ENCODE data around the gene UBR7. TPM values are rescaled to one million over a fixed set of nuclear protein-coding genes. Genes with fewer than 3 reads are reported as not detected.

Gene UBR7
- total and polyA plus RNA-seq, 9 donors: 12.1 to 33.3 (median 20.5) TPM

DNA sequence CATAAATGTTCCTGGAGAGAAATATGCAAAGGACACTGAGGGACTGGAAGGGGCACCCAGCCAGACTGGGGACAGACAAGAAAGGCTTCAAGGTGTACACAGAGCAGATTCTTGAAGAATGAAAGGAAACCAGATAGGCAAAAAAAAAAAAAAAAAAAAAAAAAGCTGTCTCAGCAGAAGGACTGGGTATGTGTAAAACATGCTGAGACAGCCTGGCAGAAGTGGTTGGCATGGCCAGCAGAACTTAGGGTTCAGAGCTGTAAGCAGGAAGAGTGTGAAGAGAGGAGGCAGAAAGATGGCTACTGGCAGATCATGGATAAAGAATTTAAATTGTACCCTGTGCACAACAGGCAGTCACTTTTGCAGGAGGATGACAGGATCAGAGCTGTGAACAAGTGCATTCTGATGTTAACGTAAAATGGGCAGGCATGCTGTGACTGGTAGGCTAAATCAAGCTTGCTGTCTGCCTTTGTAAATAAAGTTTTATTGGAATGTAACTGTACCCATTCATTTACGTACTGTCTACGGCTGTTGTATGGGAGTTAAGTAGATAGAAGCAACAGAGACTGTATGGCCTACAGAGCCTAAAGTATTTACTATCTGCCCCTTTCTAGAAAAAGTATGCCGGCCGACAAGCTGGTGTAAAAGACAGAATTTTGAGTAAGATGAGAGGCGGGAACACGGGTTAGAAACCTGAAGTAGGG lies 42.2 kb downstream of the UBR7 start:
- Histone ChIP-seq H3K27ac (no peak overlapping the region), H3K27me3 (no peaks in the 10 kb centered on the region), H3K36me3 (no peaks in the 10 kb centered on the region), H3K4me1 (ENCODE audit: insufficient read depth) (no peaks in the 10 kb centered on the region), H3K4me3 (no peak overlapping the region), H3K9me3 (peaks cover 0 to 6% of the 10 kb centered on the region in 2 donors)
- TF ChIP-seq POLR2A (IDR thresholded peaks at IDR 0.05) (no peak), EP300 (IDR thresholded peaks at IDR 0.05) (no peak), CTCF (IDR thresholded peaks at IDR 0.05) (no peak)
- intact Hi-C loops (cut with DNase I): no loop called here
- WGBS, 3 donors: 96 to 97% (median 96%) methylated on average over 7 of the region's 7 CpGs
- no peak for DNase-seq

DNA sequence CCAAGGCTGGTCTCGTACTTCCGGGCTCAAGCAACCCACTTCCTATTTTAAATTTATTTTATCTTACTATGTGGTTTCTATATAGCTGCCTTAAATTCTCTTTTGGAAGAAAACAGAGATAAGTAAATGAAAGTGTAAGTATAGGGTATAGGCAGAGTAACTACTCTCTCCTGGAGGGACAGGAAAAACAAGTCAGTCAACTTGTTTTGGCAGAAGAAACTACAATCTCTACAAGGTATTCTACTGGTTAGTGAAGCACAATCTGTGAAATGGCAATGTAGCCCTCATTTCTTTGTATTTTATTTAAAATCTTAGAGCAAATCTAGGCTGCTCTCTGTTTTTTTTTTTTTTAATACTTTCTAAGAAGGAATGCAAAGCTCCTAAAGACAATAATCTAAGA lies 55.4 kb downstream of the UBR7 start:
- Histone ChIP-seq H3K27me3 (no peaks in the 10 kb centered on the region), H3K4me3 (no peak overlapping the region), H3K4me1 (ENCODE audit: insufficient read depth) (no peaks in the 10 kb centered on the region), H3K9me3 (no peaks in the 10 kb centered on the region), H3K27ac (no peak overlapping the region), H3K36me3 (no peaks in the 10 kb centered on the region)
- no peak for DNase-seq
- TF ChIP-seq EP300 (IDR thresholded peaks at IDR 0.05) (no peak), POLR2A (IDR thresholded peaks at IDR 0.05) (no peak)
- intact Hi-C loops (cut with DNase I): no loop called here
- WGBS, 3 donors: 81 to 88% (median 83%) methylated on average over 2 of the region's 2 CpGs

- WGBS, 3 donors: 85 to 100% (median 88%) methylated on average over 1 of the region's 1 CpG
- Histone ChIP-seq H3K27me3 (no peaks in the 10 kb centered on the region), H3K4me3 (no peak overlapping the region), H3K27ac (no peak overlapping the region), H3K9me3 (no peaks in the 10 kb centered on the region), H3K4me1 (ENCODE audit: insufficient read depth) (no peaks in the 10 kb centered on the region), H3K36me3 (no peaks in the 10 kb centered on the region)
- intact Hi-C loops (cut with DNase I): no loop called here
- DNase-seq: no peak
- TF ChIP-seq POLR2A (IDR thresholded peaks at IDR 0.05) (no peak), EP300 (IDR thresholded peaks at IDR 0.05) (no peak), CTCF (IDR thresholded peaks at IDR 0.05) (no peak)
Observed at GRCh38 chr14:93263416-93263815, 56.4 kb downstream of the UBR7 start.

DNA sequence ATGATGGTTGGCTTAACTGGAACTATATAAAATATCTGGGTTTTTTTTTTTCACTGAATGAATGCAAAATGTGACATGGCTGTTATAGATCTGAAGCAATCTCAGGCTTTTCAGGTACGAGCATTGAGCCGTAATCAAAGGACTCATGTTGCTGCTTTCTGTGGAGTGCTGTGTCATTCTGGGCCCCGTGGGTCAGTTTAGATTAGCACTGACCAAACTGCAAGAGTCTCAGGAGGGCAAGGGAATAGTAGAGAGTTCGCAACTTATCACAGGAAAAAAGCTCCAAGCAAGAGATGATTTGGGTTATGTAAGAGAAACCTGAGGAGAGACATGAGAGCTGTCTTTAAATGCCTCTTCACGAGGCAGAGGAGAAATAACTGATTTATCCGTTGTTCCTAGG lies 59.1 kb downstream of the UBR7 start:
- H3K27ac ChIP-seq: no peak overlapping the region
- H3K4me3 ChIP-seq: no peak overlapping the region
- TF ChIP-seq CTCF (IDR thresholded peaks at IDR 0.05) (no peak), EP300 (IDR thresholded peaks at IDR 0.05) (no peak), POLR2A (IDR thresholded peaks at IDR 0.05) (no peak)
- 83 to 89% (median 89%) methylated on average over 6 of the region's 6 CpGs for WGBS, 3 donors
- H3K36me3 ChIP-seq: no peaks in the 10 kb centered on the region
- DNase-seq: no peak
- H3K9me3 ChIP-seq: no peaks in the 10 kb centered on the region
- no peaks in the 10 kb centered on the region for H3K4me1 ChIP-seq (ENCODE audit: insufficient read depth)
- no peaks in the 10 kb centered on the region for H3K27me3 ChIP-seq
- intact Hi-C loops (cut with DNase I): no loop called here

DNA sequence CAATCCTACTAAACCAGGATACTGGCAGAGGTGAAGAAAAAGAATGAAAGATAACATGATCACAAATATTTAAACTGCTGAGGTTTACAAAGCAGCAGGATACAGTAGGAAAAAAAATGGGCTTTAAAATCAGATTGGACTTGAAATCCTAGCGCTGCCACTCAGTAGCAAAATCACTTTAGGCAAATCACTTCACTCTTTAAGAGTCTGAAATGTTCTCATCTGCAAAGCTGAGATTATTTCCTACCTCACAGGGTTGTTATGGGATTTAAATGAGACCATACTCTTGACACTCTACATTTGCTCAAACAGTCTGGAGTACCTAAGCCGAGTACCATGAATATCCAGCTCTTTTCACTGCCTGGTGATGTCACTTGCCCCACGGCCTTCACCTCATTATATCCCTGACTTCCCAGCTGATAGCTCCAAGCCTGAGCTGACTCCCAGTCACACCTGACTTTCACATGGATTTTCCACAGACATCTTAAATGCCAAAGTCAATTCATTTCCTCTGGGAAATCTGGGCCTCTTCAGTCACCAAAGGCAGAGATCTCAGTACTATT lies 60.2 kb downstream of the UBR7 start:
- no peak overlapping the region for H3K27ac ChIP-seq
- H3K4me1 ChIP-seq (ENCODE audit: insufficient read depth): no peaks in the 10 kb centered on the region
- WGBS, 3 donors: 81 to 83% (median 82%) methylated on average over 3 of the region's 3 CpGs
- TF ChIP-seq EP300 (IDR thresholded peaks at IDR 0.05) (no peak), POLR2A (IDR thresholded peaks at IDR 0.05) (no peak), CTCF (IDR thresholded peaks at IDR 0.05) (no peak)
- H3K36me3 ChIP-seq: no peaks in the 10 kb centered on the region
- intact Hi-C loops (cut with DNase I): no loop called here
- no peaks in the 10 kb centered on the region for H3K27me3 ChIP-seq
- H3K4me3 ChIP-seq: no peak overlapping the region
- no peaks in the 10 kb centered on the region for H3K9me3 ChIP-seq
- DNase-seq: no peak

All from ovary (tissue), 9 donors.